ENCODE data around the gene FBXO44.

DNA sequence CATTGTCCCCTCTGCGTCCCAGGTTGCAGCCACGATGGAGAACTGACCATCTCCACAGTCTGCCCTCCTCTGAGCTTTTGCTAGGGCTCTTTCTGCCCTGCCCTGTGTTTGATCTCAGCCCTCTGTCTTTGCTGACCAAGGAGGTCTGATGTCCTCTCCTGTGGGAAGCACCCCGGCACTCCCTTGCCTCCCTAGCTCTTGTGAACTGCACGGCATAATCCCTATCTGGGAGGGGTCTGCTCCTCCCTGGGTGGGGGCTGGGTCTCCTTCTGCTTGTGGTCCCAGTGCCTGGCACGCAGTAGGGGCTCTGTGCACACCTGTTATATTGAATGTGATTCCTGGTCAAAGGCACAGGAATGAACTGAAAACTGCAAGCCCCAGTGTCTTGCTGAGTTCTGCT lies 39.2 kb downstream of the FBXO44 start:
- TF ChIP-seq, protein P1, sequence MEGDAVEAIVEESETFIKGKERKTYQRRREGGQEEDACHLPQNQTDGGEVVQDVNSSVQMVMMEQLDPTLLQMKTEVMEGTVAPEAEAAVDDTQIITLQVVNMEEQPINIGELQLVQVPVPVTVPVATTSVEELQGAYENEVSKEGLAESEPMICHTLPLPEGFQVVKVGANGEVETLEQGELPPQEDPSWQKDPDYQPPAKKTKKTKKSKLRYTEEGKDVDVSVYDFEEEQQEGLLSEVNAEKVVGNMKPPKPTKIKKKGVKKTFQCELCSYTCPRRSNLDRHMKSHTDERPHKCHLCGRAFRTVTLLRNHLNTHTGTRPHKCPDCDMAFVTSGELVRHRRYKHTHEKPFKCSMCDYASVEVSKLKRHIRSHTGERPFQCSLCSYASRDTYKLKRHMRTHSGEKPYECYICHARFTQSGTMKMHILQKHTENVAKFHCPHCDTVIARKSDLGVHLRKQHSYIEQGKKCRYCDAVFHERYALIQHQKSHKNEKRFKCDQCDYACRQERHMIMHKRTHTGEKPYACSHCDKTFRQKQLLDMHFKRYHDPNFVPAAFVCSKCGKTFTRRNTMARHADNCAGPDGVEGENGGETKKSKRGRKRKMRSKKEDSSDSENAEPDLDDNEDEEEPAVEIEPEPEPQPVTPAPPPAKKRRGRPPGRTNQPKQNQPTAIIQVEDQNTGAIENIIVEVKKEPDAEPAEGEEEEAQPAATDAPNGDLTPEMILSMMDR (IDR thresholded peaks at IDR 0.05; ENCODE audit: borderline replicate concordance, extremely low read depth, low read length, poor library complexity, severe bottlenecking), result no peak
- TF ChIP-seq EZH2 (IDR thresholded peaks at IDR 0.05; ENCODE audit: borderline replicate concordance, low read depth, low read length, severe bottlenecking), result no peak
